HEK293 (cell line): Measurements from ENCODE around the gene DHX9.

Experiments used
- CTCF ChIA-PET: fragments of 350-600 bp; formaldehyde crosslinking; extraction: SDS; loops from one replicate; lab custom pipeline; 2021; ENCODE audit warnings: antibody characterized with exemption; lab: Yijun Ruan, JAX
- POLR2A ChIA-PET: fragments of 300-600 bp; formaldehyde crosslinking; extraction: SDS; loops from one replicate; lab custom pipeline; 2020; ENCODE audit warnings: antibody characterized with exemption, inconsistent platforms; lab: Yijun Ruan, JAX
- H3K27ac ChIP-seq: fragments of 200-500 bp; sonication (Bioruptor generic); 2 replicates; pipeline ENCODE4 v1.5.1; 2014; ENCODE audit warnings: low read depth, low read length, control low read depth, inconsistent platforms; ENCODE audit errors: extremely low read depth
- H3K36me3 ChIP-seq, 2 experiments: fragments of 200-500 bp in 1 of 2; sonication (Bioruptor generic) in 1 of 2; 1 replicate in 1 of 2; 2 replicates in 1 of 2; pipeline ENCODE4 v1.5.1; 2014 to 2017; ENCODE audit warnings: inconsistent platforms in 2 of 2, low read length in 2 of 2; ENCODE audit not compliant: control insufficient read depth in 2 of 2, insufficient read depth in 1 of 2
- H3K4me1 ChIP-seq: fragments of 200-500 bp; sonication (Bioruptor generic); 2 replicates; pipeline ENCODE4 v1.5.1; 2014; ENCODE audit warnings: mild to moderate bottlenecking, low read length, inconsistent platforms; ENCODE audit not compliant: control insufficient read depth, insufficient read depth
- H3K4me3 ChIP-seq: 2 replicates; pipeline ENCODE4 v1.5.1; 2011; ENCODE audit warnings: low read depth, mild to moderate bottlenecking, control low read depth, low read length, moderate library complexity
- H3K9me3 ChIP-seq: fragments of 200-500 bp; sonication (Bioruptor generic); 2 replicates; pipeline ENCODE4 v1.5.1; 2014; ENCODE audit warnings: low read depth, low read length, inconsistent platforms; ENCODE audit not compliant: control insufficient read depth, insufficient read depth
- HOXC10 ChIP-seq: sonication (generic); formaldehyde crosslinking; IDR thresholded peaks from 2 replicates; pipeline ENCODE4 v1.8.1; 2023; ENCODE audit warnings: mild to moderate bottlenecking, missing genetic modification reagents
- PRDM10 ChIP-seq: fragments of 450-650 bp; formaldehyde crosslinking; IDR thresholded peaks from 2 replicates; pipeline ENCODE4 v1.5.1; 2016; ENCODE audit warnings: missing biosample characterization, missing genetic modification characterization
- ZNF16 ChIP-seq: fragments of 450-650 bp; formaldehyde crosslinking; IDR thresholded peaks from 2 replicates; pipeline ENCODE4 v1.5.1; 2016; ENCODE audit warnings: low read depth, missing biosample characterization, missing genetic modification characterization
- ZNF169 ChIP-seq: fragments of 450-650 bp; formaldehyde crosslinking; IDR thresholded peaks from 2 replicates; pipeline ENCODE4 v1.5.1; 2016; ENCODE audit warnings: missing biosample characterization, missing genetic modification characterization
- ZNF184 ChIP-seq: fragments of 450-650 bp; IDR thresholded peaks from 2 replicates; pipeline ENCODE4 v1.5.1; 2018; ENCODE audit warnings: missing biosample characterization, mild to moderate bottlenecking, missing genetic modification characterization
- ZNF354C ChIP-seq: fragments of 450-650 bp; formaldehyde crosslinking; IDR thresholded peaks from 2 replicates; pipeline ENCODE4 v1.5.1; 2016; ENCODE audit warnings: missing biosample characterization, missing genetic modification characterization, low read depth, borderline replicate concordance
- ZNF426 ChIP-seq: fragments of 450-650 bp; formaldehyde crosslinking; IDR thresholded peaks from 2 replicates; pipeline ENCODE4 v1.5.1; 2017; ENCODE audit warnings: missing biosample characterization, missing genetic modification characterization, mild to moderate bottlenecking, inconsistent platforms, moderate library complexity
- ZNF433 ChIP-seq: fragments of 450-650 bp; formaldehyde crosslinking; IDR thresholded peaks from 2 replicates; pipeline ENCODE4 v1.5.1; 2016; ENCODE audit warnings: missing biosample characterization, missing genetic modification characterization, low read depth
- ZNF513 ChIP-seq: fragments of 450-650 bp; IDR thresholded peaks from 2 replicates; pipeline ENCODE4 v1.5.1; 2018; ENCODE audit warnings: missing biosample characterization, missing genetic modification characterization
- ZNF518A ChIP-seq: fragments of 450-650 bp; formaldehyde crosslinking; conservative IDR thresholded peaks from 2 replicates; pipeline ENCODE4 v1.5.1; 2016; ENCODE audit warnings: low read depth, missing biosample characterization, missing genetic modification characterization
- ZNF555 ChIP-seq: fragments of 450-650 bp; formaldehyde crosslinking; conservative IDR thresholded peaks from 2 replicates; pipeline ENCODE4 v1.5.1; 2017; ENCODE audit warnings: missing biosample characterization, mild to moderate bottlenecking, missing genetic modification characterization, inconsistent platforms
- ZNF600 ChIP-seq: fragments of 450-650 bp; formaldehyde crosslinking; IDR thresholded peaks from 2 replicates; pipeline ENCODE4 v1.5.1; 2016; ENCODE audit warnings: missing biosample characterization, missing genetic modification characterization
- ZNF639 ChIP-seq: fragments of 450-650 bp; formaldehyde crosslinking; IDR thresholded peaks from 2 replicates; pipeline ENCODE4 v1.5.1; 2016; ENCODE audit warnings: missing biosample characterization, missing genetic modification characterization
- ZNF670 ChIP-seq: fragments of 450-650 bp; formaldehyde crosslinking; IDR thresholded peaks from 2 replicates; pipeline ENCODE4 v1.5.1; 2016; ENCODE audit warnings: missing biosample characterization, missing genetic modification characterization, low read depth
- ZNF792 ChIP-seq: fragments of 450-650 bp; formaldehyde crosslinking; IDR thresholded peaks from 2 replicates; pipeline ENCODE4 v1.5.1; 2016; ENCODE audit warnings: missing biosample characterization, missing genetic modification characterization

DHX9 gene

GRCh38 chr1:182884872-182885271, 45.7 kb downstream of the DHX9 start:
- CTCF ChIA-PET = interaction anchor here (0.6 to 0.7 kb wide), 2 partner anchors 343 to 1190 kb away, joined by 3 to 4 read pairs; no protein-coding TSS in a partner anchor
- Histone ChIP-seq H3K36me3 (peaks cover 84 to 97% of the 10 kb centered on the region in 2 experiments), H3K4me3 (no peak overlapping the region), H3K4me1 (no peaks in the 10 kb centered on the region), H3K9me3 (no peaks in the 10 kb centered on the region), H3K27ac (no peak overlapping the region)
- POLR2A ChIA-PET = no interaction called here
- TF ChIP-seq ZNF600 (tag by site-specific recombination) = no peak
- no peak for TF ChIP-seq ZNF792
- no peak for TF ChIP-seq ZNF184 (tag by site-specific recombination)
- TF ChIP-seq ZNF169 (tag by site-specific recombination) = no peak
- no peak for TF ChIP-seq ZNF426
- TF ChIP-seq ZNF555 = no peak
- TF ChIP-seq ZNF354C (tag by site-specific recombination) = no peak
- no peak for TF ChIP-seq ZNF670 (tag by site-specific recombination)
- no peak for TF ChIP-seq PRDM10 (tag by site-specific recombination)
- no peak for TF ChIP-seq HOXC10 (CRISPR knock-in tag)
- no peak for TF ChIP-seq ZNF639 (tag by site-specific recombination)

- Histone ChIP-seq H3K4me3 (no peak overlapping the region), H3K27ac (no peak overlapping the region), H3K36me3 (peaks cover 77 to 94% of the 10 kb centered on the region in 2 experiments), H3K9me3 (no peaks in the 10 kb centered on the region), H3K4me1 (no peaks in the 10 kb centered on the region)
- CTCF ChIA-PET = interaction anchor here (0.6 kb wide), 1 partner anchor 1191 kb away, joined by 4 read pairs; no protein-coding TSS in a partner anchor
- TF ChIP-seq ZNF513 = peak; percentile 12; the same call in 1 of the 2 replicates
- no peak for TF ChIP-seq ZNF433
- no peak for TF ChIP-seq ZNF518A (tag by site-specific recombination)
- TF ChIP-seq ZNF16 (tag by site-specific recombination) = no peak
- POLR2A ChIA-PET = no interaction called here
These were observed 46.4 kb downstream of the DHX9 start for GRCh38 chr1:182885591-182885990.
